HUDEP-2 (cell line): ENCODE measurements around the gene CCSER1.
A peak's percentile ranks its signal among the peaks of the same experiment; 100 is the strongest.
"Not testable (repeated sequence)": the region's sequence is repeated elsewhere in the genome, so short reads cannot be mapped to it uniquely, and the experiment has no call there.

Experiments
- DNase-seq, 76 experiments: peaks; one replicate each; lab custom pipeline; 2025; ENCODE audit not compliant: unreplicated experiment in 76 of 76; lab: John Stamatoyannopoulos, UW

Gene CCSER1

GRCh38 chr4:90641861-90642599 is 514.8 kb downstream of the CCSER1 start:
- no peak for DNase-seq

GRCh38 chr4:90643156-90643555 is 516.0 kb downstream of the CCSER1 start:
- no peak for DNase-seq

GRCh38 chr4:90648311-90648710 is 521.1 kb downstream of the CCSER1 start:
- peak in 11 of 76 experiments; percentile 3 to 49 (median 19) for DNase-seq

GRCh38 chr4:90648791-90649190 is 521.6 kb downstream of the CCSER1 start:
- DNase-seq, result peak in 20 of 76 experiments; percentile 0 to 53 (median 20)

GRCh38 chr4:90660672-90661071 is 533.5 kb downstream of the CCSER1 start:
- no peak for DNase-seq

GRCh38 chr4:90670183-90670582 is 543.0 kb downstream of the CCSER1 start:
- no peak for DNase-seq

GRCh38 chr4:90689739-90690138 is 562.5 kb downstream of the CCSER1 start:
- no peak for DNase-seq

GRCh38 chr4:90695411-90695810 is 568.2 kb downstream of the CCSER1 start:
- no peak for DNase-seq

GRCh38 chr4:90705501-90705900 is 578.3 kb downstream of the CCSER1 start:
- DNase-seq, result not testable (repeated sequence)

GRCh38 chr4:90715242-90715641 is 588.0 kb downstream of the CCSER1 start:
- DNase-seq, result no peak

GRCh38 chr4:90718931-90719330 is 591.7 kb downstream of the CCSER1 start:
- no peak for DNase-seq

- no peak for DNase-seq
Measured at GRCh38 chr4:90727938-90728337, 600.7 kb downstream of the CCSER1 start.

- DNase-seq, result no peak
Measured at GRCh38 chr4:90730752-90731151, 603.6 kb downstream of the CCSER1 start.

- DNase-seq, result no peak
Measured at GRCh38 chr4:90733211-90733610, 606.0 kb downstream of the CCSER1 start.

GRCh38 chr4:90745176-90745575 is 618.0 kb downstream of the CCSER1 start:
- DNase-seq, result no peak

GRCh38 chr4:90753068-90753467 is 625.9 kb downstream of the CCSER1 start:
- no peak for DNase-seq

GRCh38 chr4:90757534-90758060 is 630.4 kb downstream of the CCSER1 start:
- no peak for DNase-seq

- no peak for DNase-seq
Measured at GRCh38 chr4:90760059-90760458, 632.9 kb downstream of the CCSER1 start.

GRCh38 chr4:90766837-90767236 is 639.6 kb downstream of the CCSER1 start:
- peak in 1 of 76 experiments; percentile 26 for DNase-seq

- DNase-seq, result peak in 3 of 76 experiments; percentile 15 to 29 (median 26)
Measured at GRCh38 chr4:90769251-90769650, 642.1 kb downstream of the CCSER1 start.

- DNase-seq, result no peak
Measured at GRCh38 chr4:90780193-90780592, 653.0 kb downstream of the CCSER1 start.

- no peak for DNase-seq
Measured at GRCh38 chr4:90786602-90787001, 659.4 kb downstream of the CCSER1 start.
